ENCODE results near the gene ATF6.
A peak's percentile ranks its signal among the peaks of the same experiment; 100 is the strongest.
"Not testable (repeated sequence)": the region's sequence is repeated elsewhere in the genome, so short reads cannot be mapped to it uniquely, and the experiment has no call there.

ATF6 gene

GRCh38 chr1:161792740-161793139, 26.6 kb downstream of the ATF6 start:
- peak; percentile 65 for DNase-seq (ENCODE audit: low read depth)

DNA sequence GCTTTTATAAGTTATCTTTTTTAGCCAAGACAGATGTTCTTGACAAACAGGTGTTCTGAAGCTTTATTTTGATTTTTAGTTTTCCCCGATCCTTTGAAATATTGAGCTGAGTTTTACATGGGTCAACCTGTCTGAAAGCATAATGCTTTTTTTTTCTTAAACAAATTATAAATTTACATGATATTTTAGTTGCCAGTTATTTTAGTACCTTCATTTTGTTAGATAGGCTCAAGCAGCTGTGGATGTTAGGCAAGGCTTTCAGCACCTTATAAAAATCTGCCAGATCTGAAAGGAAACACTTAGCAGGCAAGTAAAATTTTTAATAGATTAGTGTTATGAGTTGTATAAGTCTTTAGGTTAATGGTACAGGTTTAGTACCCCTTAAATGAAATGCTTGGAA, 33.7 kb downstream of the ATF6 start:
- TF ChIP-seq, protein P1, sequence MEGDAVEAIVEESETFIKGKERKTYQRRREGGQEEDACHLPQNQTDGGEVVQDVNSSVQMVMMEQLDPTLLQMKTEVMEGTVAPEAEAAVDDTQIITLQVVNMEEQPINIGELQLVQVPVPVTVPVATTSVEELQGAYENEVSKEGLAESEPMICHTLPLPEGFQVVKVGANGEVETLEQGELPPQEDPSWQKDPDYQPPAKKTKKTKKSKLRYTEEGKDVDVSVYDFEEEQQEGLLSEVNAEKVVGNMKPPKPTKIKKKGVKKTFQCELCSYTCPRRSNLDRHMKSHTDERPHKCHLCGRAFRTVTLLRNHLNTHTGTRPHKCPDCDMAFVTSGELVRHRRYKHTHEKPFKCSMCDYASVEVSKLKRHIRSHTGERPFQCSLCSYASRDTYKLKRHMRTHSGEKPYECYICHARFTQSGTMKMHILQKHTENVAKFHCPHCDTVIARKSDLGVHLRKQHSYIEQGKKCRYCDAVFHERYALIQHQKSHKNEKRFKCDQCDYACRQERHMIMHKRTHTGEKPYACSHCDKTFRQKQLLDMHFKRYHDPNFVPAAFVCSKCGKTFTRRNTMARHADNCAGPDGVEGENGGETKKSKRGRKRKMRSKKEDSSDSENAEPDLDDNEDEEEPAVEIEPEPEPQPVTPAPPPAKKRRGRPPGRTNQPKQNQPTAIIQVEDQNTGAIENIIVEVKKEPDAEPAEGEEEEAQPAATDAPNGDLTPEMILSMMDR (IDR thresholded peaks at IDR 0.05; ENCODE audit: low read depth, low read length): no peak
- TF ChIP-seq POLR2A (IDR thresholded peaks at IDR 0.05; ENCODE audit: extremely low read depth, insufficient read length) (no peak), MAX (IDR thresholded peaks at IDR 0.05; ENCODE audit: low read depth, low read length) (no peak), MYC (IDR thresholded peaks at IDR 0.05; ENCODE audit: low read depth, low read length) (no peak)
- no peak for DNase-seq (ENCODE audit: low read depth)

More at GRCh38 chr1:161792740-161793139, 26.6 kb downstream of the ATF6 start:
- TF ChIP-seq POLR2A (IDR thresholded peaks at IDR 0.05; ENCODE audit: extremely low read depth, insufficient read length): no peak
- TF ChIP-seq, protein P1 (IDR thresholded peaks at IDR 0.05; ENCODE audit: low read depth, low read length): no peak
- no peak for TF ChIP-seq MAX (IDR thresholded peaks at IDR 0.05; ENCODE audit: low read depth, low read length)
- TF ChIP-seq MYC (IDR thresholded peaks at IDR 0.05; ENCODE audit: low read depth, low read length): no peak
- H3K4me3 ChIP-seq (ENCODE audit: low read depth, low read length): no peak overlapping the region

DNA sequence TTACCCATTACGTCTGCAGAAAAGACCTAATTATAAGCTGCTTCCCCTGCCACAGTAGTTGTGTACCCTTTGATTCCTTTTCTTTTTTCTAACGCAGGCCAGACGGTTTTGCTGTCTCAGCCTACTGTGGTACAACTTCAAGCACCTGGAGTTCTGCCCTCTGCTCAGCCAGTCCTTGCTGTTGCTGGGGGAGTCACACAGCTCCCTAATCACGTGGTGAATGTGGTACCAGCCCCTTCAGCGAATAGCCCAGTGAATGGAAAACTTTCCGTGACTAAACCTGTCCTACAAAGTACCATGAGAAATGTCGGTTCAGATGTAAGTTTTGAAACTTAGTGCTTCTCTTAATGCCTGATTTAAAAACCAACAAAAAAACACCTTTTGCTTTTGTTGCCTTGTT, 35.8 kb downstream of the ATF6 start:
- no peak for DNase-seq (ENCODE audit: low read depth)
- TF ChIP-seq, protein P1 (IDR thresholded peaks at IDR 0.05; ENCODE audit: low read depth, low read length): no peak
- TF ChIP-seq MYC (IDR thresholded peaks at IDR 0.05; ENCODE audit: low read depth, low read length) (no peak), MAX (IDR thresholded peaks at IDR 0.05; ENCODE audit: low read depth, low read length) (no peak), POLR2A (IDR thresholded peaks at IDR 0.05; ENCODE audit: extremely low read depth, insufficient read length) (no peak)
- no peak overlapping the region for H3K4me3 ChIP-seq (ENCODE audit: low read depth, low read length)

More for the DNA sequence above, 33.7 kb downstream of the ATF6 start:
- no peak overlapping the region for H3K4me3 ChIP-seq (ENCODE audit: low read depth, low read length)

DNA sequence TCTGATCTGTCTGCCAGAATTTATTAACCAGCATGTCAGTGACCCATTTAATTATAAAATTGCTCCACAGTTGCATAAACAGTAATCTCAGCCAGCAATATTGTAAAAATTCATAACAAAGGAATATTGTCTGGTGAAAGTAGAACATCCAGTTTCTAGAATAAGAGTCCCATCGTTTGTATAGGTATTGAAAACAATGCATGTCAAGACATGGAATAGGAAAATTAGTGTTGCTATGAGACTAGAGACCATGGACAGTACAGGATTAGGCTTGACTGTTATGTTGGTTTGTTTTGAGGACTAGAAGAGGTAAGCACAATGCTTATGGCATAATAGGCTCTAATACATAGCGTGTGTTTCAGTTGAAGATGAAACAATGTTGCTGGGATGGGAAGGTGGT, 37.1 kb downstream of the ATF6 start:
- TF ChIP-seq, protein P1 (IDR thresholded peaks at IDR 0.05; ENCODE audit: low read depth, low read length): no peak
- TF ChIP-seq MYC (IDR thresholded peaks at IDR 0.05; ENCODE audit: low read depth, low read length): no peak
- TF ChIP-seq POLR2A (IDR thresholded peaks at IDR 0.05; ENCODE audit: extremely low read depth, insufficient read length): no peak
- no peak for TF ChIP-seq MAX (IDR thresholded peaks at IDR 0.05; ENCODE audit: low read depth, low read length)
- DNase-seq (ENCODE audit: low read depth): no peak
- no peak overlapping the region for H3K4me3 ChIP-seq (ENCODE audit: low read depth, low read length)

- H3K4me3 ChIP-seq (ENCODE audit: low read depth, low read length): no peak overlapping the region
- TF ChIP-seq MYC (IDR thresholded peaks at IDR 0.05; ENCODE audit: low read depth, low read length) (no peak), POLR2A (IDR thresholded peaks at IDR 0.05; ENCODE audit: extremely low read depth, insufficient read length) (no peak), MAX (IDR thresholded peaks at IDR 0.05; ENCODE audit: low read depth, low read length) (no peak)
- TF ChIP-seq, protein P1 (IDR thresholded peaks at IDR 0.05; ENCODE audit: low read depth, low read length): no peak
These were observed 39.5 kb downstream of the ATF6 start for GRCh38 chr1:161805399-161806197.

DNA sequence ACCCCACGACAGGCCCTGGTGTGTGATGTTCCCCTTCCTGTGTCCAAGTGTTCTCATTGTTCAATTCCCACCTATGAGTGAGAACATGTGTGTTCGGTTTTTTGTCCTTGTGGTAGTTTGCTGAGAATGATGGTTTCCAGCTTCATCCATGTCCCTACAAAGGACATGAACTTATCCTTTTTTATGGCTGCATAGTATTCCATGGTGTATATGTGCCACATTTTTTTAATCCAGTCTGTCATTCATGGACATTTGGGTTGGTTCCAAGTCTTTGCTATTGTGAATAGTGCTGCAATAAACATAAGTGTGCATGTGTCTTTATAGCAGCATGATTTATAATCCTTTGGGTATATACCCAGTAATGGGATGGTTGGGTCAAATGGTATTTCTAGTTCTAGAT, 43.1 kb downstream of the ATF6 start:
- H3K4me3 ChIP-seq (ENCODE audit: low read depth, low read length); DNase-seq (ENCODE audit: low read depth): not testable (repeated sequence)

More at GRCh38 chr1:161805399-161806197, 39.5 kb downstream of the ATF6 start:
- DNase-seq (ENCODE audit: low read depth): no peak

DNA sequence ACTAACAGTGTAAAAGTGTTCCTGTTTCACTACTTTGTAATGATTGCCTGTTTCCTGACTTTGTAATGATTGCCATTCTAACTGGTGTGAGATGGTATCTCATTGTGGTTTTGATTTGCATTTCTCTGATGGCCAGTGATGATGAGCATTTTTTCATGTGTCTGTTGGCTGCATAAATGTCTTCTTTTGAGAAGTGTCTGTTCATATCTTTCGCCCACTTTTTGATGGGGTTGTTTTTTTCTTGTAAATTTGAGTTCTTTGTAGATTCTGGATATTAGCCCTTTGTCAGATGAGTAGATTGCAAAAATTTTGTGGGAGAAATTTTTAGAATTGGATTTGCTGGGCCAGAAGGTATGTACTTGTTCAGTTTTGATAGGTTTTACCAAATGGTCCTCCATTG, 43.5 kb downstream of the ATF6 start:
- not testable (repeated sequence) for DNase-seq (ENCODE audit: low read depth)

More for the DNA sequence above, 43.5 kb downstream of the ATF6 start:
- not testable (repeated sequence) for H3K4me3 ChIP-seq (ENCODE audit: low read depth, low read length)

Measured in NB4 (cell line).